Measurements from ENCODE around the gene SMIM12. TPM values are rescaled to one million over a fixed set of nuclear protein-coding genes. Genes with fewer than 3 reads are reported as not detected.

The SMIM12 gene
- total RNA-seq, 1 donor from 2014 or later: 24.6 TPM

DNA sequence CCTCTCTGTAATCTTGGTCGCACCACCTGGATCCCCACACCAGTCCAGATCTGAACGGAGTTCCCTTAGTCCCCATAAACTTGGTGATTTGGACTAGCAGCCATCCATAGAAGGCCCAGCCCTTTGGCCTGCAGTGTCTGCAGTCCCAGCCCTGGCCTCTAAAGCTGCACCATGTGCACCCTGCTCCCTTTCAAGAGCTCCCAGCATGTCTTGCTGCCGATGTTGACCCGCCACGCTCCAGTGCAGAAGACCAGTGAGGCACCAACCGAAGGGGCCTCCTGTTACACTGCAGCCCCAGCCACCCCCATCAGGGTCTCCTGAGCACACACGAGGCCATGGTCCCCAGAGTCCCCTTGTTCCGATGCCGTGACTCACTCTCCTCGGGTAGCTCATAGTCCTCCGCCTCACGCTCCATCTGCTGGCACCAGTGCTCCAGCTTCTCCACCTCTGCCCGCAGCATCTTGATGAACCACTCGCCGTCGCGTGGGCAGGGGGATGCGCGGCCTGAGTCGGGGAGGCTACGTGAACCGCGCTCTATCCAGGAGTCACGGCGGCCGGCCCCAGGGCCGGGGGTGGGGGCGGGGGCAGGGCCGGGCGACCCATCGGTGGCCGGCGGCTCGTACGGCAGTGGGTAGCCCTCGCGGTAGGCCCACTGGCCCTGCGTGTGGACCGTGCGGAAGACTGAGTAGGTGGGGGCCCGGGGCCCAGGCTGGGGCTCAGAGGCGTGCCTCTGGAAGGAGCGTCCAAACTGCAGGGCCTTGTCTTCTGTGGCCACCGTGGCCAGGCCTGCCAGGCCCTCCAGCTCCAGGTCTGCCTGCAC is 8.9 kb upstream of the SMIM12 start:
- Mint-ChIP-seq H3K27me3 (ENCODE audit: low read depth) (peaks cover 62% of the 10 kb centered on the region), H3K27ac (no peak overlapping the region)
- TF ChIP-seq, protein P1, sequence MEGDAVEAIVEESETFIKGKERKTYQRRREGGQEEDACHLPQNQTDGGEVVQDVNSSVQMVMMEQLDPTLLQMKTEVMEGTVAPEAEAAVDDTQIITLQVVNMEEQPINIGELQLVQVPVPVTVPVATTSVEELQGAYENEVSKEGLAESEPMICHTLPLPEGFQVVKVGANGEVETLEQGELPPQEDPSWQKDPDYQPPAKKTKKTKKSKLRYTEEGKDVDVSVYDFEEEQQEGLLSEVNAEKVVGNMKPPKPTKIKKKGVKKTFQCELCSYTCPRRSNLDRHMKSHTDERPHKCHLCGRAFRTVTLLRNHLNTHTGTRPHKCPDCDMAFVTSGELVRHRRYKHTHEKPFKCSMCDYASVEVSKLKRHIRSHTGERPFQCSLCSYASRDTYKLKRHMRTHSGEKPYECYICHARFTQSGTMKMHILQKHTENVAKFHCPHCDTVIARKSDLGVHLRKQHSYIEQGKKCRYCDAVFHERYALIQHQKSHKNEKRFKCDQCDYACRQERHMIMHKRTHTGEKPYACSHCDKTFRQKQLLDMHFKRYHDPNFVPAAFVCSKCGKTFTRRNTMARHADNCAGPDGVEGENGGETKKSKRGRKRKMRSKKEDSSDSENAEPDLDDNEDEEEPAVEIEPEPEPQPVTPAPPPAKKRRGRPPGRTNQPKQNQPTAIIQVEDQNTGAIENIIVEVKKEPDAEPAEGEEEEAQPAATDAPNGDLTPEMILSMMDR (IDR thresholded peaks at IDR 0.05; ENCODE audit: unreplicated experiment): no peak

DNA sequence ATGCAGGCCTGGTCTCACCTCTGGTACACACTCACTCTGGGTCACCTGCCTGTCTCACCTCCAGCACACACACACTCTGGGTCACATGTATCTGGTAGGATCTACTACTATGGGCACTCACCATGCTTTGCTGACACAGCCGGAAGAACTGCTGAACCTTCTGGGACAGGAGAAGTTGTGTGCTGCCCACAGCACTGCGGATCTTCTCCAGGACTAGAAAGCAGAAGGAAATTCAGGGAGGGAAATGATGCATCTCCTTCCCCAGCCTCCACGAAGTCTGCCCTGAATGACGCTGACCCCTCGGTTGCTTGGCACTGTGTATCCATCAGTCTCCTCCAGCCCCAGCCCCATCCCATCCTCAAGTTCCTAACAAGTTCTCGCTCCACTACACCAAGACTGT is 7.9 kb upstream of the SMIM12 start:
- Mint-ChIP-seq H3K36me3 (no peaks in the 10 kb centered on the region), H3K27me3 (ENCODE audit: low read depth) (peaks cover 61% of the 10 kb centered on the region), H3K4me3 (peak overlapping the region; percentile 79), H3K9me3 (no peaks in the 10 kb centered on the region), H3K27ac (no peak overlapping the region), H3K4me1 (no peaks in the 10 kb centered on the region)
- no peak for DNase-seq (ENCODE audit: low spot score in 2 of 2, unreplicated experiment in 2 of 2)
- TF ChIP-seq, protein P1 (IDR thresholded peaks at IDR 0.05; ENCODE audit: unreplicated experiment): no peak

More for the DNA sequence above, 8.9 kb upstream of the SMIM12 start:
- no peak overlapping the region for H3K4me3 Mint-ChIP-seq
- no peaks in the 10 kb centered on the region for H3K36me3 Mint-ChIP-seq
- H3K4me1 Mint-ChIP-seq: no peaks in the 10 kb centered on the region
- no peak for DNase-seq (ENCODE audit: low spot score in 2 of 2, unreplicated experiment in 2 of 2)
- no peaks in the 10 kb centered on the region for H3K9me3 Mint-ChIP-seq

DNA sequence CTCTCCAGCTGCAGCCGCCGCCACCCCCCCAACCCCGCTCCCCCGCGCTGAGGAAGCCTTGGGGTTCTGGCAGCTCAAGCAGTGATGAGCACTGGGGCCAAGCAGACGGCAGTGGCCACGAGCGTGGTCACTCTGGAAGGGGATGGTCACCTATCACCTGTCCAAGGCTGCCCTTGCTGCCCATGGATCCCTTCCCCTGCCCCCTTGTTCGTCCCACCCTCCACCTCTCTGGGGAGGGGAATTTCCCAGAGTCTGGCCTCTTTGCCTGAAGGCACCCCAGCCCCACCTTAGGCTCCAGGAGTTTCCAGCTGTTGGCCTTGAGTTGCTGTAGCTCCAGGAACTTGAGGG is 7.2 kb upstream of the SMIM12 start:
- Mint-ChIP-seq H3K4me1 (no peaks in the 10 kb centered on the region), H3K27ac (no peak overlapping the region), H3K4me3 (peak overlapping the region; percentile 79), H3K9me3 (no peaks in the 10 kb centered on the region), H3K36me3 (no peaks in the 10 kb centered on the region), H3K27me3 (ENCODE audit: low read depth) (peaks cover 58% of the 10 kb centered on the region)
- no peak for DNase-seq (ENCODE audit: low spot score in 2 of 2, unreplicated experiment in 2 of 2)
- TF ChIP-seq, protein P1 (IDR thresholded peaks at IDR 0.05; ENCODE audit: unreplicated experiment): no peak

DNA sequence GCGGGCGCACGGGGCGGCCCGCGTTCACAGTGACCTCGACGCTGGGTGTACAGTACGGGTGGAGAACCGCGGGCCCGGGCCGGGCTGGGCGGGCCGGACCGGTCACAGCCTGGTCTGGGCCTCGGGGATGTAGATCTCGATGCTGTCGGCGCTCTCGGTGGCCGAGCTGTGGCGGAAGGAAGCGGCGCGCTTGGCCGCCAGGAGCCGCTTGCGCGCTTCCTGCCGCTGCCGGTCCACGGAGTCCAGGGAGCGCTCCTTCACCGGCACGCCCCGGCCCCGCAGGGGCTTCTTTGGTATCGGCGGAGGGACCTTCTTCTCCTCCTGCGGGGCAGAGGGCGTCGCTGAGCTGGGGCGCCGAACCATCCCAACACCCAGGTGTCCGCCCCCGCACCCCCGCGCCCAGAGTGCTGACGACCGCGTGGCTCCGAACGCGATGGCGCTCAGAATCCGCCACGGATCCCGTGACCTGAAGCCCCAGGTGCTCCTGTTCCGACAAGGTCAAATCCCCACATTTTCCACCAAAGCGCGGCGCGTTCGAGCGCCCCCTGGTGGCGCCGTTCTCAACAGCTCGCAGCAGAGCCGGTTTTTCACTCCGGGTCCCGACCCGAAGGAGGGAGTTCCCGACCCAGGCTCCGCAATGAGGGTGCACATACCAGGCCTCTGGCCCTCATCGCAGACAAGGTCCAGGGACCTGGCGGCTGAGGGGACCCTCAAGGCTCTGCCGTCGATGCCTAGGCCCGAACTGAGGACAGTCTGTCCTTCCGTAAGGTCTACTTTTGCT is 6.6 kb upstream of the SMIM12 start:
- Mint-ChIP-seq H3K27ac (no peak overlapping the region), H3K4me3 (peak overlapping the region; percentile 79), H3K4me1 (no peaks in the 10 kb centered on the region)

DNA sequence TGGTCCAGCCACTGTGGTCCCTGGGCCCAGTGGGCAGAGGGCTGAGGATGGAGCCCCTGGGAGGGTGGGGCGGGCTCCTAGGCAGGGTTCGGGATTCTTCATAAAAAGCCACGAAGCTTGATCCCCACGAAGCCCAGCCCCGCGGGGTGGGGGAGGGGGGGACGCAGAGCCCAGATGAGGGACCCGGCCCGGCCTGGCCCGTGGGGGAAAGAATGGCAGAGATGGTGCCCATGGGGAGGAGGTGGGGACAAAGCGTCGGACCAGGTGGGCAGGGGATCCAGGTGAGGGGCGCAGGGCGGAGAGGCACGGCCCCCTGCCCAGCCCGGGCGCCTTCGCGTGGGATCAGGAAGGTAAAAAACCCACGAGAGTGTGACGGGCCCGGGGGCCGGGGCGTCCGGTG is 6.0 kb upstream of the SMIM12 start:
- H3K27me3 Mint-ChIP-seq (ENCODE audit: low read depth): peaks cover 53% of the 10 kb centered on the region
- no peaks in the 10 kb centered on the region for H3K36me3 Mint-ChIP-seq
- DNase-seq (ENCODE audit: low spot score in 2 of 2, unreplicated experiment in 2 of 2): no peak
- TF ChIP-seq, protein P1 (IDR thresholded peaks at IDR 0.05; ENCODE audit: unreplicated experiment): no peak
- H3K4me3 Mint-ChIP-seq: peak overlapping the region; percentile 79
- H3K4me1 Mint-ChIP-seq: no peaks in the 10 kb centered on the region
- no peaks in the 10 kb centered on the region for H3K9me3 Mint-ChIP-seq
- no peak overlapping the region for H3K27ac Mint-ChIP-seq

More for the DNA sequence above, 6.6 kb upstream of the SMIM12 start:
- peak; percentile 69 to 93 for DNase-seq (ENCODE audit: low spot score in 2 of 2, unreplicated experiment in 2 of 2)
- no peaks in the 10 kb centered on the region for H3K36me3 Mint-ChIP-seq
- H3K9me3 Mint-ChIP-seq: no peaks in the 10 kb centered on the region
- peaks cover 56% of the 10 kb centered on the region for H3K27me3 Mint-ChIP-seq (ENCODE audit: low read depth)
- TF ChIP-seq, protein P1 (IDR thresholded peaks at IDR 0.05; ENCODE audit: unreplicated experiment): peak; percentile 100
